Measurements from ENCODE around the gene SDHAF3.
"Not testable (repeated sequence)": the region's sequence is repeated elsewhere in the genome, so short reads cannot be mapped to it uniquely, and the experiment has no call there.

Gene SDHAF3

DNA sequence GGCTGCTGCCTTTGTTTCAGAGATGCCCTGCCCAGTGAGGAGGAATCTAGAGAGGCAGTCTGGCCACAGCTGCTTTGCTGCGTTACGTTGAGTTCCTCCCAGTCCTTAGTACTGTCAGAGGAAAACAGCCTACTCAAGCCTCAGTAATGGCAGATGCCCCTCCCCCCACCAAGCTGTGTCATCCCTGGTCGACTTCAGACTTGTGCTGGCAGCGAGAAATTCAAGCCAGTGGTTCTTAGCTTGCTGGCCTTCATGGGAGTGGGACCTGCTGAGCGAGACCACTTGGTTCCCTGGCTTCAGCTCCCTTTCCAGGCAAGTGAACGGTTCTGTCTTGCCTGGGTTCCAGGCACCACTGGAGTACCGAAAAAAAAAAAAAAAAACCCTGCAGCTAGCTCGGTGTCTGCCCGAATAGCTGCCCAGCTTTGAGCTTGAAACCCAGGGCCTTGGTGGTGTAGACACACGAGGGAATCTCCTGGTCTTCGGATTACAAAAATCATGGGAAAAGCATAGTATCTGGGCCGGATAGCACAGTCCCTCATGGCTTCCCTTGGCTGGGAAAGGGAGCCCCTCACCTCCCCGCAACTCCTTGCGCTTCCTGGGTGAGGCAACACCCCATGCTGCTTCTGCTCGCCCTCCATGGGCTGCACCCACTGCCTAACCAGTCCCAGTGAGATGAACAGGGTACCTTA, 9.1 kb downstream of the SDHAF3 start:
- DNase-seq, result no peak

GRCh38 chr7:97128736-97129135, 11.2 kb downstream of the SDHAF3 start:
- DNase-seq, result no peak

- no peak for DNase-seq
Measured at GRCh38 chr7:97130417-97131139, 13.1 kb downstream of the SDHAF3 start.

GRCh38 chr7:97133159-97133558, 15.7 kb downstream of the SDHAF3 start:
- DNase-seq, result no peak

DNA sequence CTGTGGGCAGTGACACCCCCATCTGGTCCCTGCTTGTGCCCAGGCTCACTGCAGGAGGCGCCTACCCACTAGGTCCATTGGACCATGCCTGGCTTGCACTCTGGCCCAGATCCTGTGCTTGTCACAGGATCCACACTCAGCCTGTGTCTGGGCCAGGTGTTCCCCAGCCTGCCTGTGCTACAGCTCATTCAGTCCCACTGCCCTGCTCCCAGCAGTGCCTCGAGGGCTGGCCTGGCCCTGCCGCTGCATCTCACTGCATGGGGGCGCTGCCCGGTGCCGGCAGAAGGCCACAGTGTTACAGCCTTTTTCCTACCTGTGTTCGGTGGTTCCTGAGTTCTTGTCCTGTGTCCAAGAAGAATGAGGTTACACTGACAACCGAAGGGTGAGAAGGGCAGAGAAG, 21.3 kb downstream of the SDHAF3 start:
- DNase-seq, result no peak

DNA sequence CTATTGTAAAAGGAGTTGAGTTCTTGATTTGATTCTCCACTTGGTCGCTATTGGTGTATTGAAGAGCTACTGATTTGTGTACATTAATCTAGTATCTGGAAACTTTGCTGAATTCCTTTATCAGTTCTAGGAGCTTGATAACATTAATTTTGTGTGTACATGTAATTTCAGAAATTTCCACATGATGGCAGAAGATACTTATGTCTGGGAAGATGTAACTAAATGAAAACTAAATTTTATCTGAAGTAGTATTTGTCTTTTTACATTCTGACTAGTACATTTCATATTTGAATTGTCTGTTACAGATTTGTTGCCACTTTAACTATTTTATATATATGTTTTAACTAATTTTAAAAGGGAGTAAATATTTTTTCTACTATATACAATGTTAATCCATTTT, 27.6 kb downstream of the SDHAF3 start:
- peak; percentile 44 for DNase-seq

DNA sequence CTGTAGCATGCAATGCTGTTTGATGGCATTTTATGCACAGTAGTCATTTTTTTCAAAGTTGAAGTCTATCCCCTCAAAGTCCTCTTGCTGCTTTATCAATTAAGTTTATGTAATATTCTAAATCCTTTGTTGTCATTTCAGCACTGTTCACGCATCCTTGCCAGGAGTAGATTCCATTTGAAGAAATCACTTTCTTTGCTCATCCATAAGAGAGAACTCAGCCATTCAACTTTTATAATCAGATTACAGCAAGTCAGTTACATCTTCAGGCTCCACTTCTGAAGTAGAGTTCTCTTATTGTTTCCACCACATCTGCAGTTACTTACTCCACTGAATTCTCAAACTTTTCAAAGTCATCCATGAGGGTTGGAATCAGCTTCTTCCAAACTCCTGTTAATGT, 32.3 kb downstream of the SDHAF3 start:
- DNase-seq, result no peak

DNA sequence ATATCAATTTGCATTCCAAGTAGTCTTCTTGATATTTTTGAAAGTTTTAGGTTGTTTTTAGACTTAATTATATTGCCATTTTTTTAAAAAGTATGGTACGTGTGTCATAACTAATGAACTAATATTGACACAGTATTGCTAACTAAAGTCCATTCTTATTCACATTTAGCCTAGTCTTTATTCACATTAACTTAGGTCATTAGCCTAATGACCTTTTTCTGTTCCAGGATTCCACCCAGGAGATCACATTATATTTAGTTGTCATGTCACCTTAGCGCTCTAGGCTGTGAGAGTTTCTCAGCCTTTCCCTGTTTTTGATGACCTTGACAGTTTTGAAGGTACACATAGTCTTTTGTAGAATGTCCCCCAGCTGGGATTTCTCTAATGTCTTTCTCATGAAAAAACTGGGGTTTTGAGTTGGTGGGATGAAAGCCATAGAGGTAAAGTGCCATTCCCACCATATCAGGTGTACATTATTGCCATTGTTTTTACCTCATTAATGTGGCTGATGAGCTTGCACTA, 38.5 kb downstream of the SDHAF3 start:
- no peak for DNase-seq

- not testable (repeated sequence) for DNase-seq
Measured at GRCh38 chr7:97159984-97160383, 42.5 kb downstream of the SDHAF3 start.

- not testable (repeated sequence) for DNase-seq
Measured at GRCh38 chr7:97161609-97162008, 44.1 kb downstream of the SDHAF3 start.

DNA sequence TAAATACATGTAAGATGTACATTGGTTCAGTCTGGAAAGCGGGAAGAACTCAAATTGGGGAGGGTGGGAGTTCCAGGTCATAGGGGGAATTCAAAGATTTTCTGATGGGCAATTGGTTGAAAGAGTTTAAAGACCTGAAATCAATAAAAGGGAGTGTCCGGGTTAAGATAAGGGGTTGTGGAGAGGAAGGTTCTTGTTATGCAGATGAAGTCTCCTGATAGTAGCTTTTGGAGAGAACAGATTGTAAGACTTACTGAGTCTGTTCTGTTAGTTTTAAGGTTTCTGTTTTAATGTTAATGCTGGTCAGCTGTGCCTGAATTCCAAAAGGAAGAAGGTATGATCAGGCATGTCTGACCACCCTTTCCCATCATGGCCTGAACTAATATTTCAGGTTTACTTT, 48.8 kb downstream of the SDHAF3 start:
- no peak for DNase-seq

GRCh38 chr7:97167176-97167575, 49.7 kb downstream of the SDHAF3 start:
- no peak for DNase-seq

DNA sequence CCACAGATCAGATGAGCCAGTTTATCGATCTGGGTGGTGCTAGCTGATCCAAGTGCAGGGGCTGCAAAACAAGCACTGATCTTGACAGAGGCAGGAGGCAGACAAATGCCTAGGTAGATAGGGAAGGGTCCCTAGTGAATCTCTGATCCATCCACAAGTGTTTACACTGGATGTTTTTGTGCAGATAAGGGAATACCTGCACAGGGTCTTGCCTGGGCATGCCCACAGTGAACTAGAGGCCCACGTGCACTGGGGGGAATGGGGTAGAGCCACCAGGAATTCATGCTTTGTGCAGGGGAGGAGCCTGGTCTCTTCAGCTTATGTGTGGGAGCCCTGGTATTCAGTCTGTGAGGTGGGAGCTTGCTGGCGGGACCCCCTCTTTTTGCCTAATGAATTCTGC, 50.3 kb downstream of the SDHAF3 start:
- no peak for DNase-seq

DNA sequence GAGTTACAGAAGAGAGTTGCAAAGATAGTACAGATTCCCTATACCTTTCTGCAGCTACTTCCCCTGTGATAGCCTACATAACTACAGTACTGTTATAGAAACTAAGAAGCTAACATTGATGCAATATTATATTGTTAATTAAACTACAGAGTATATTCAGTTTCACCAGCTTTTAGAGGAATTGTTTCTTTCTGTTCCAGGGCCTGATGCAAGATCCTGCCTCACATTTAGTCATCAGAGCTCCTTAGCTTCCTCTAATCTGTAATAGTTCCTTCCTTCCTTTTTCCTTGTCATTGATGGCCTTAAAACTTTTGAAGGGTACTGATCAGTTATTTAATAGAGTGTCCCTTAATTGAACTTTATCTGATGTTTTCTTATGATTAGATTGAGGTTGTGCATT, 56.8 kb downstream of the SDHAF3 start:
- DNase-seq, result no peak

- DNase-seq, result peak; percentile 39
Measured at GRCh38 chr7:97179454-97180104, 62.1 kb downstream of the SDHAF3 start.

- DNase-seq, result no peak
Measured at GRCh38 chr7:97187067-97187466, 69.6 kb downstream of the SDHAF3 start.

GRCh38 chr7:97196174-97196573, 78.7 kb downstream of the SDHAF3 start:
- not testable (repeated sequence) for DNase-seq

DNA sequence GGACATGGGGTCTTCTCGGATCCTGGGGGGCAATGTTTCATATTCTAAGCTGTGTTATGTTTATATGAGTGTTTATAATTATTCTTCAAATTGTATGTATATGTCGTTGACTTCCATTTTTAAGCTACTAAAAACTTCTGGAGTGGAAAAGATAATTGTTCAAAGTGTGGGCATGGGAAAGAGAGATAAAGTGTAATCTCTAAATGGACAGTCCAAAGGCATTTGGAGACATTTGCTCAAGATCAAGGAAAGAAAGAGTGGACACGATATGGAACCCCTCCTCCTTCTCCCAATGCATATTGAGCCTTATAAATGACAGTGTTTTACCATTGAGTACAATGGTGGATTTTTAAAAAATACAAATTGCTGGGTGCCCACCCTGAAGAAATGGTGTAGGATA, 81.1 kb downstream of the SDHAF3 start:
- DNase-seq, result no peak

DNA sequence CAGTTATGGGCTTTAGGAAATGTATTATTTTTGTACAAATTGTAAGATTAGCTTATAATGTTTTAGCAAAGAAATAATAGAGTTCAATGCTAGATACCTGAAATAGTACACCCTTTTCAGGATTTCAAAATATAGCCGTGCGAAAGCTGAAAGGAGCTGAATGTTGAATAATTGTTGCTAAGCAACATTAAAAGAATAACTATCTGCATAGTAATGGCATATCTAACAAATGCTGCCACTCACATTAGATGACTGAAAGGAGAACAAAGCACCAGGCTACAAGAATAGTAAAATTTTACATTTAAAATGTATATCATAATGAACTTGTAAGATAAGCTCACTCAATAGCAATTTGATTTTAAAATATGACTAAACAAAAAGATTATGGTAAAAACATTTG, 82.5 kb downstream of the SDHAF3 start:
- no peak for DNase-seq

DNA sequence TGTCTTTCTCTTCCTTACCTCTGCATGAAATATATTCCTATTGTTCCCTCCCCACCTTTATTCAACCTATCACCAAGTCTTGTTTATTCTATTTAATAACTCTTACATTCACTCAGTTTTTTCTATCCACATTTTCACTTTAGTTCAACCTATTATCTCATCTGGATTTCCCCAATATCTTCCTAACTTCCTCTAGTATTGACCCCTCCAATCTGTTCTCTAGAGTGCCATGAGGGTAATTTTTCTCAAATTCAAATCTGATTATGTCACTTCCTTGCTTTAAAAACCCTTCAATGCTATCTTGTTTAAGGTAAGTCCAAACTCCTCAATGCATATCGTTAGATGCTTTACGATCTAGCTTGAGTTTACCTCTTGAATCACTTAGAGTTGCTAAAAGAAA, 86.5 kb downstream of the SDHAF3 start:
- DNase-seq, result no peak

GRCh38 chr7:97204821-97205220, 87.3 kb downstream of the SDHAF3 start:
- DNase-seq, result no peak

DNA sequence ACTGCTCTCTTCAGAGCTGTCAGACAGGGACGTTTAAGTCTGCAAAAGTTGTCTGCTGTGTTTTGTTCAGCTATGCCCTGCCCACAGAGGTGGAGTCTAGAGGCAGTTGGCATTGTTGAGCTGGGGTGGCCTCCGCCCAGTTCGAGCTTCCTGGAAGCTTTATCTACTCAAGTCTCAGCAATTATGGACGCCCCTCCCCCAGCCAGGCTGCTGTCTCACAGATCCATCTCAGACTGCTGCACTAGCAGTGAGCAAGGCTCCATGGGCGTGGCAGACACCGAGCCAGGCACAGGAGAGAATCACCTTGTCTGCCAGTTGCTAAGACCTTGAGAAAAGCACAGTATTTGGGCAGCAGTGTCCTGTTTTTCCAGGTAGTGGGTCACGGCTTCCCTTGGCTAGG, 98.1 kb downstream of the SDHAF3 start:
- peak; percentile 64 for DNase-seq

DNA sequence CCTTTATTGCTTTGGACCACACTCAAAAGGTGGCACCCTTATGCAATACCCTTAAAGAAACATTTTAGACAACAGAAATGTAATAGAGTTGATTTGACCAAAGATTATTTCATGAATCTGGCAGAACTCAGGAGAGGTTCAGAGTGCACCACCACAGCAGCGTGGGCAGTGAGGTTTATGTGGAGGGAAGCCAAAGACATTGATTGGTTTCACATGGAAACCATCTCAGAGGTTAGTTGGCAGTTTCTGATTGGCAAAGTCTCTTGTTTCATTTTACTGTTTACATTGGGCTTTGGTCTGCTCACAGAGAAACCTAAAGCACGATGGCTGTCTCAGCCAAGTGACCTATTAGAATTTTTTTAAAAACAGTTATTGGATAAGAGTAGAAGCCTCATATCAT, 101.3 kb downstream of the SDHAF3 start:
- no peak for DNase-seq

GRCh38 chr7:97219237-97219636, 101.7 kb downstream of the SDHAF3 start:
- DNase-seq, result no peak
